A549 (cell line): ENCODE data around the gene NEK2. TPM values are rescaled to one million over a fixed set of nuclear protein-coding genes. Genes with fewer than 3 reads are reported as not detected.
"Not testable (repeated sequence)": the region's sequence is repeated elsewhere in the genome, so short reads cannot be mapped to it uniquely, and the experiment has no call there.

Source experiments
- ATAC-seq, 2 experiments: fragments of 200-7000 bp in 1 of 2; fragments of >200 bp in 1 of 2; cut with Nextera tagmentation in 1 of 2; cut with Tn5 transposase in 1 of 2; 3 replicates each; pipeline versions ENCODE4 v1.8.0 to v1.9.1; 2018 to 2020; ENCODE audit warnings: mild to moderate bottlenecking in 1 of 2, moderate library complexity in 1 of 2
- CTCF ChIA-PET: fragments of 300-600 bp; sonication (Branson Sonifier 250); formaldehyde crosslinking; extraction: SDS; loops from one replicate; lab custom pipeline; 2021; ENCODE audit warnings: antibody characterized with exemption, inconsistent platforms; lab: Yijun Ruan, JAX
- POLR2A ChIA-PET: fragments of 350-600 bp; formaldehyde crosslinking; extraction: SDS; loops from one replicate; lab custom pipeline; 2021; ENCODE audit warnings: antibody characterized with exemption, inconsistent platforms; lab: Yijun Ruan, JAX
- DNase-seq, 2 experiments: peaks; one replicate each; pipeline versions ENCODE4 v3.0.0 to v3.0.0-alpha.2; 2011 to 2016; ENCODE audit warnings: low read depth in 1 of 2, low spot score in 1 of 2
- FAIRE-seq: peaks from 2 replicates; lab custom pipeline; 2011; peaks lifted over from hg19 to GRCh38; lab: Jason Lieb, UNC
- H3K27ac ChIP-seq, 2 experiments: fragments of >200 bp; sonication (Bioruptor Twin); formaldehyde crosslinking; 3 replicates each; pipeline ENCODE4 v1.5.1; 2016 to 2017
- H3K4me1 ChIP-seq: fragments of >200 bp; sonication (Bioruptor Twin); formaldehyde crosslinking; 3 replicates; pipeline ENCODE4 v1.6.1; 2016
- H3K4me2 ChIP-seq: fragments of >200 bp; sonication (Bioruptor Twin); formaldehyde crosslinking; 3 replicates; pipeline ENCODE4 v1.6.1; 2016
- H3K4me3 ChIP-seq: fragments of >200 bp; sonication (Bioruptor Twin); formaldehyde crosslinking; 3 replicates; pipeline ENCODE4 v1.5.1; 2016
- H3K9me3 ChIP-seq: fragments of >200 bp; sonication (Bioruptor Twin); formaldehyde crosslinking; 3 replicates; pipeline ENCODE4 v1.6.1; 2016
- BCL3 ChIP-seq: fragments of >200 bp; sonication (Bioruptor Twin); formaldehyde crosslinking; IDR thresholded peaks from 3 replicates; pipeline ENCODE4 v1.6.1; 2016
- CTCF ChIP-seq: fragments of >200 bp; sonication (Bioruptor Twin); formaldehyde crosslinking; IDR thresholded peaks from 3 replicates; pipeline ENCODE4 v1.5.1; 2016
- ESRRA ChIP-seq: fragments of 150-350 bp; IDR thresholded peaks from 2 replicates; pipeline ENCODE4 v1.6.1; 2014; ENCODE audit warnings: mild to moderate bottlenecking, low read length, borderline replicate concordance
- HMGXB4 ChIP-seq: fragments of 250-450 bp; sonication (Bioruptor Pico); IDR thresholded peaks from 2 replicates; pipeline ENCODE4 v1.5.0; 2021; ENCODE audit warnings: mild to moderate bottlenecking, moderate library complexity, borderline replicate concordance
- JUN ChIP-seq, 2 experiments: fragments of >200 bp; sonication (Bioruptor Twin); formaldehyde crosslinking; IDR thresholded peaks; 2 replicates in 1 of 2; 3 replicates in 1 of 2; pipeline ENCODE4 v1.6.1; 2016 to 2017
- KDM5A ChIP-seq: fragments of 200-600 bp; sonication (generic); IDR thresholded peaks from 2 replicates; pipeline ENCODE4 v1.6.1; 2016; ENCODE audit warnings: antibody characterized with exemption, mild to moderate bottlenecking
- MAFK ChIP-seq: fragments of 450-650 bp; IDR thresholded peaks from 2 replicates; pipeline ENCODE4 v1.6.1; 2014; ENCODE audit not compliant: partially characterized antibody
- MAX ChIP-seq: IDR thresholded peaks from 2 replicates; pipeline ENCODE4 v1.6.1; 2012
- NPAS2 ChIP-seq: fragments of 250-450 bp; sonication (Bioruptor Pico); IDR thresholded peaks from 2 replicates; pipeline ENCODE4 v1.8.0; 2022; ENCODE audit warnings: mild to moderate bottlenecking, moderate library complexity, borderline replicate concordance
- TP53 ChIP-seq: fragments of 250-450 bp; sonication (Bioruptor Pico); IDR thresholded peaks from 2 replicates; pipeline ENCODE4 v1.5.0; 2021; ENCODE audit warnings: mild to moderate bottlenecking, moderate library complexity
- ZC3H11A ChIP-seq: fragments of 450-650 bp; IDR thresholded peaks from 2 replicates; pipeline ENCODE4 v1.6.1; 2014; ENCODE audit warnings: antibody characterized with exemption, mild to moderate bottlenecking
- WGBS: methylation state at CpG from one replicate; pipeline ENCODE4 v1.1.6; 2017; ENCODE audit errors: missing lambda C conversion rate; 5-methylcytosine and 5-hydroxymethylcytosine counted together
- polyA plus RNA-seq, 4 experiments: library from polyadenylated mRNA; depleted of rRNA in 3 of 4; stranded (reverse); fragments of >200 nt; fragmentation: RNase III in 1 of 4; extraction: RNeasy Plus Mini Kit Qiagen cat#74134 plus additional on column Dnase treatment in 1 of 4; gene quantifications; 2 replicates in 3 of 4; 3 replicates in 1 of 4; pipeline ENCODE4 v1.2.3, GENCODE V29; 2011 to 2017

NEK2 gene
- polyA plus RNA-seq, 2 of the 4 experiments (the other 2 are of a cell fraction), result 42.0 to 65.3 TPM

- TF ChIP-seq MAX (peak; percentile 71), CTCF (peak; percentile 97)
These were observed 23.0 kb upstream of the NEK2 start (continued) for GRCh38 chr1:211698161-211699026.

- no peak for TF ChIP-seq KDM5A
- no peak for TF ChIP-seq HMGXB4 (CRISPR knock-in tag)
- no peak for TF ChIP-seq TP53 (CRISPR knock-in tag)
- ChIA-PET CTCF (interaction anchor here (0.7 to 5.0 kb wide), 30 partner anchors 13 to 755 kb away, joined by 3 to 100 read pairs (median 12); partner anchors contain the start of genes DTL, INTS7 and NEK2), POLR2A (interaction anchor here (1.2 to 1.6 kb wide), 2 partner anchors 247 to 338 kb away, joined by 3 to 10 read pairs; partner anchors contain the start of genes DTL and INTS7)
- DNase-seq (no peak), ATAC-seq (no peak), FAIRE-seq (no peak)
- H3K4me3 ChIP-seq, result no peak overlapping the region
- no peaks in the 10 kb centered on the region for H3K9me3 ChIP-seq
- no peak overlapping the region for H3K4me2 ChIP-seq
- WGBS, result 27% methylated on average over 1 of the region's 1 CpG
- H3K4me1 ChIP-seq, result peaks cover 8% of the 10 kb centered on the region; the same call in 2 of the 3 replicates
- peak overlapping the region in 1 of 2 experiments; percentile 19; a peak in 1 of 6 replicates for H3K27ac ChIP-seq
These were observed 21.9 kb upstream of the NEK2 start for GRCh38 chr1:211697356-211697755.

GRCh38 chr1:211695135-211695816, 19.9 kb upstream of the NEK2 start:
- CTCF ChIA-PET, result interaction anchor here (0.6 to 2.5 kb wide), 8 partner anchors 9 to 760 kb away, joined by 3 to 16 read pairs (median 4); no protein-coding TSS in a partner anchor
- no peak for FAIRE-seq

GRCh38 chr1:211693911-211694310, 18.5 kb upstream of the NEK2 start:
- CTCF ChIA-PET, result interaction anchor here (0.6 to 3.0 kb wide), 4 partner anchors 13 to 332 kb away, joined by 5 to 16 read pairs (median 7); no protein-coding TSS in a partner anchor
- H3K4me3 ChIP-seq, H3K4me1 ChIP-seq, H3K9me3 ChIP-seq, DNase-seq, ATAC-seq, POLR2A ChIA-PET, FAIRE-seq, H3K4me2 ChIP-seq, H3K27ac ChIP-seq: not testable (repeated sequence)
- 78% methylated on average over 5 of the region's 5 CpGs for WGBS

More at GRCh38 chr1:211695135-211695816, 19.9 kb upstream of the NEK2 start:
- peaks cover 8% of the 10 kb centered on the region; the same call in 2 of the 3 replicates for H3K4me1 ChIP-seq
- POLR2A ChIA-PET, result no interaction called here
- no peak for DNase-seq
- H3K4me2 ChIP-seq, result no peak overlapping the region
- no peak overlapping the region for H3K27ac ChIP-seq
- no peak for ATAC-seq
- H3K4me3 ChIP-seq, result no peak overlapping the region
- no peak for TF ChIP-seq BCL3
- no peak for TF ChIP-seq MAX
- no peak for TF ChIP-seq MAFK
- no peak for TF ChIP-seq ESRRA
- no peak for TF ChIP-seq NPAS2 (CRISPR knock-in tag)
- TF ChIP-seq JUN (IDR thresholded peaks at IDR 0.05), result no peak
- no peak for TF ChIP-seq ZC3H11A
- H3K9me3 ChIP-seq, result no peaks in the 10 kb centered on the region
- WGBS, result 80% methylated on average over 10 of the region's 10 CpGs
